SHP77 treated with DMSO at 0.1 percent for 48 hours (cell line): Measurements from ENCODE around the gene TMEM240.

ENCODE experiments used
- DNase-seq: peaks from one replicate; lab custom pipeline; 2025; lab: John Stamatoyannopoulos, UW

The TMEM240 gene

GRCh38 chr1:1540090-1540817, at the start of gene TMEM240:
Gene TMEM240, minus strand, starts transcription at chr1:1540624. Its CDS starts 278 bp downstream, at chr1:1540346.
- DNase-seq, result no peak

GRCh38 chr1:1583347-1584010, 43.1 kb upstream of the TMEM240 start:
- DNase-seq, result no peak

- DNase-seq, result no peak
Observed at GRCh38 chr1:1582585-1583346, 42.3 kb upstream of the TMEM240 start.

- no peak for DNase-seq
Observed at GRCh38 chr1:1578371-1578940, 38.0 kb upstream of the TMEM240 start.

- no peak for DNase-seq
Observed at GRCh38 chr1:1577367-1578011, 37.1 kb upstream of the TMEM240 start.

- DNase-seq, result peak; percentile 63
Observed at GRCh38 chr1:1574721-1575537, 34.5 kb upstream of the TMEM240 start, which contains the start of gene SSU72. Gene SSU72, minus strand, starts transcription at chr1:1574863. Its CDS starts 306 bp downstream, at chr1:1574557.

- peak; percentile 46 for DNase-seq
Observed at GRCh38 chr1:1573843-1574720, 33.7 kb upstream of the TMEM240 start.

GRCh38 chr1:1569341-1569740, 28.9 kb upstream of the TMEM240 start:
- no peak for DNase-seq

GRCh38 chr1:1567891-1568291, 27.5 kb upstream of the TMEM240 start:
- DNase-seq, result no peak

- no peak for DNase-seq
Observed at GRCh38 chr1:1567152-1567875, 26.9 kb upstream of the TMEM240 start.

GRCh38 chr1:1565340-1565739, 24.9 kb upstream of the TMEM240 start:
- no peak for DNase-seq

GRCh38 chr1:1564268-1564667, 23.8 kb upstream of the TMEM240 start:
- no peak for DNase-seq

GRCh38 chr1:1563688-1564087, 23.3 kb upstream of the TMEM240 start:
- no peak for DNase-seq

GRCh38 chr1:1562556-1563195, 22.3 kb upstream of the TMEM240 start:
- no peak for DNase-seq

- no peak for DNase-seq
Observed at GRCh38 chr1:1561801-1562470, 21.5 kb upstream of the TMEM240 start.

GRCh38 chr1:1560178-1560577, 19.8 kb upstream of the TMEM240 start:
- DNase-seq, result no peak

GRCh38 chr1:1559066-1559465, 18.6 kb upstream of the TMEM240 start:
- no peak for DNase-seq

GRCh38 chr1:1558591-1558990, 18.2 kb upstream of the TMEM240 start:
- DNase-seq, result no peak
